ENCODE measurements around the gene CFAP61.

CFAP61 gene

GRCh38 chr20:20014659-20015058 is 37.7 kb upstream of the CFAP61 start:
- Histone ChIP-seq H3K4me1 (ENCODE audit: control insufficient read depth, insufficient read depth, low read depth, low read length) (peaks cover 17% of the 10 kb centered on the region), H3K4me3 (ENCODE audit: insufficient read depth in 1 of 2, low read depth in 1 of 2, low read length in 2 of 2) (no peak overlapping the region), H4K8ac (ENCODE audit: low read length) (no peak overlapping the region), H3K4ac (ENCODE audit: low read depth in 1 of 2, low read length in 2 of 2) (no peak overlapping the region), H2AK5ac (ENCODE audit: low read length, severe bottlenecking) (no peak overlapping the region), H2AFZ (ENCODE audit: low read depth, low read length) (no peak overlapping the region), H3K36me3 (ENCODE audit: control insufficient read depth in 1 of 2, insufficient read depth in 2 of 2, low read depth in 1 of 2, low read length in 2 of 2) (peaks cover 0 to 5% of the 10 kb centered on the region in 2 experiments), H2BK15ac (ENCODE audit: low read depth, poor library complexity, severe bottlenecking) (no peak overlapping the region), H2BK5ac (ENCODE audit: low read depth, low read length, poor library complexity, severe bottlenecking) (no peak overlapping the region), H3K27me3 (ENCODE audit: control insufficient read depth in 1 of 2, insufficient read depth in 1 of 2, low read length in 2 of 2) (no peaks in the 10 kb centered on the region), H3K18ac (ENCODE audit: low read depth in 1 of 2, low read length in 2 of 2) (no peak overlapping the region), H3K27ac (ENCODE audit: low read length, poor library complexity, severe bottlenecking) (no peak overlapping the region), H3K79me1 (replicated peaks; ENCODE audit: low read length, poor library complexity, severe bottlenecking) (no peaks in the 10 kb centered on the region), H3K23ac (ENCODE audit: low read length in 2 of 2) (no peak overlapping the region), H2BK120ac (ENCODE audit: low read depth, low read length) (no peak overlapping the region), H2BK12ac (ENCODE audit: low read length in 2 of 2) (no peak overlapping the region), H3K4me2 (ENCODE audit: low read length, poor library complexity, severe bottlenecking) (no peak overlapping the region), H3K14ac (ENCODE audit: low read length in 2 of 2) (no peak overlapping the region), H4K91ac (ENCODE audit: low read length) (no peak overlapping the region), H3K9me3 (ENCODE audit: control insufficient read depth, low read length) (no peaks in the 10 kb centered on the region), H3K9ac (ENCODE audit: low read length) (no peak overlapping the region)
- WGBS = 73% methylated on average over 2 of the region's 2 CpGs
- DNase-seq = no peak

GRCh38 chr20:20017001-20017843 is 35.1 kb upstream of the CFAP61 start, which contains the start of gene NAA20:
NAA20 (plus strand) TSS chr20:20017362; CDS start chr20:20017397, 35 bp downstream.
- Histone ChIP-seq H3K14ac (ENCODE audit: low read length in 2 of 2) (peak within 1 kb of the TSS in 1 of 2 experiments; percentile 90), H4K91ac (ENCODE audit: low read length) (peak within 1 kb of the TSS; percentile 87), H3K27ac (ENCODE audit: low read length, poor library complexity, severe bottlenecking) (peak within 1 kb of the TSS; percentile 49), H3K9ac (ENCODE audit: low read length) (peak within 1 kb of the TSS; percentile 90), H2BK12ac (ENCODE audit: low read length in 2 of 2) (peak within 1 kb of the TSS in 1 of 2 experiments; percentile 56), H3K4me3 (ENCODE audit: insufficient read depth in 1 of 2, low read depth in 1 of 2, low read length in 2 of 2) (peak within 1 kb of the TSS; percentile 93 to 94), H3K9me3 (ENCODE audit: control insufficient read depth, low read length) (no peaks in the 10 kb centered on the region), H2BK120ac (ENCODE audit: low read depth, low read length) (peak within 1 kb of the TSS; percentile 92), H2BK5ac (ENCODE audit: low read depth, low read length, poor library complexity, severe bottlenecking) (peak within 1 kb of the TSS; percentile 33), H3K36me3 (ENCODE audit: control insufficient read depth in 1 of 2, insufficient read depth in 2 of 2, low read depth in 1 of 2, low read length in 2 of 2) (peaks cover 4 to 9% of the 10 kb centered on the region in 2 experiments), H3K4ac (ENCODE audit: low read depth in 1 of 2, low read length in 2 of 2) (peak within 1 kb of the TSS; percentile 80 to 84), H3K79me1 (replicated peaks; ENCODE audit: low read length, poor library complexity, severe bottlenecking) (peaks cover 2% of the 10 kb centered on the region), H2BK15ac (ENCODE audit: low read depth, poor library complexity, severe bottlenecking) (peak within 1 kb of the TSS; percentile 88), H2AK5ac (ENCODE audit: low read length, severe bottlenecking) (no peak within 1 kb of the TSS), H2AFZ (ENCODE audit: low read depth, low read length) (peak within 1 kb of the TSS; percentile 78), H4K8ac (ENCODE audit: low read length) (peak within 1 kb of the TSS; percentile 95), H3K27me3 (ENCODE audit: control insufficient read depth in 1 of 2, insufficient read depth in 1 of 2, low read length in 2 of 2) (no peaks in the 10 kb centered on the region), H3K23ac (ENCODE audit: low read length in 2 of 2) (peak within 1 kb of the TSS in 1 of 2 experiments; percentile 85), H3K4me2 (ENCODE audit: low read length, poor library complexity, severe bottlenecking) (peak within 1 kb of the TSS; percentile 98), H3K4me1 (ENCODE audit: control insufficient read depth, insufficient read depth, low read depth, low read length) (peaks cover 11% of the 10 kb centered on the region), H3K18ac (ENCODE audit: low read depth in 1 of 2, low read length in 2 of 2) (peak within 1 kb of the TSS; percentile 73 to 82)
- peak; percentile 93 for DNase-seq
- under 1% methylated on average over 77 of the region's 81 CpGs for WGBS

DNA sequence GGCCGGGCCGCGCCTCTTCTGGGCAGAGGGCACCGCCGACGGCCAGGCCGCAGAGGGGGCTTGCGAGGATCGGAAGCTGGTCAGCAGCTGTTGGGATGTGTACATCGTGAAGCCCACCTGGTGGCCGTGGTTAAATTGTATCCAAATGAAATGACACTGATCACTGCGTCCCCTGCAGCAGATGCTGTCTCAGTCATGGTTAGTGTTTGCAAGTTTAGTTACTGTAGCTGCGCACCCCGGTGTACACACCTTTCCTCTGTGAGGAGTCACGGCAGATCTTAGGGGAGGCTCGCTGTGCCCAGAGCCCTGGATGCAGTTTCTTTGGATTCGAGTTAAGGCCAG is 34.5 kb upstream of the CFAP61 start:
- 5% methylated on average over 15 of the region's 17 CpGs for WGBS
- no peaks in the 10 kb centered on the region for H3K27me3 ChIP-seq (ENCODE audit: control insufficient read depth in 1 of 2, insufficient read depth in 1 of 2, low read length in 2 of 2)
- peak overlapping the region; percentile 45 to 82 for H3K18ac ChIP-seq (ENCODE audit: low read depth in 1 of 2, low read length in 2 of 2)
- H3K79me1 ChIP-seq (replicated peaks; ENCODE audit: low read length, poor library complexity, severe bottlenecking) = peaks cover 2% of the 10 kb centered on the region
- H3K14ac ChIP-seq (ENCODE audit: low read length in 2 of 2) = peak overlapping the region in 1 of 2 experiments; percentile 37
- peak overlapping the region; percentile 90 for H3K4me2 ChIP-seq (ENCODE audit: low read length, poor library complexity, severe bottlenecking)
- peak overlapping the region; percentile 87 for H4K91ac ChIP-seq (ENCODE audit: low read length)
- H3K9me3 ChIP-seq (ENCODE audit: control insufficient read depth, low read length) = no peaks in the 10 kb centered on the region
- peaks cover 7 to 12% of the 10 kb centered on the region in 2 experiments for H3K36me3 ChIP-seq (ENCODE audit: control insufficient read depth in 1 of 2, insufficient read depth in 2 of 2, low read depth in 1 of 2, low read length in 2 of 2)
- peak overlapping the region; percentile 95 for H4K8ac ChIP-seq (ENCODE audit: low read length)
- peaks cover 11% of the 10 kb centered on the region for H3K4me1 ChIP-seq (ENCODE audit: control insufficient read depth, insufficient read depth, low read depth, low read length)
- H2BK120ac ChIP-seq (ENCODE audit: low read depth, low read length) = no peak overlapping the region
- no peak overlapping the region for H2AK5ac ChIP-seq (ENCODE audit: low read length, severe bottlenecking)
- H2BK15ac ChIP-seq (ENCODE audit: low read depth, poor library complexity, severe bottlenecking) = no peak overlapping the region
- no peak overlapping the region for H2BK5ac ChIP-seq (ENCODE audit: low read depth, low read length, poor library complexity, severe bottlenecking)
- peak overlapping the region; percentile 80 to 84 for H3K4ac ChIP-seq (ENCODE audit: low read depth in 1 of 2, low read length in 2 of 2)
- peak overlapping the region in 1 of 2 experiments; percentile 56 for H2BK12ac ChIP-seq (ENCODE audit: low read length in 2 of 2)
- no peak for DNase-seq
- no peak overlapping the region for H3K23ac ChIP-seq (ENCODE audit: low read length in 2 of 2)
- no peak overlapping the region for H3K27ac ChIP-seq (ENCODE audit: low read length, poor library complexity, severe bottlenecking)
- peak overlapping the region; percentile 93 to 94 for H3K4me3 ChIP-seq (ENCODE audit: insufficient read depth in 1 of 2, low read depth in 1 of 2, low read length in 2 of 2)
- H3K9ac ChIP-seq (ENCODE audit: low read length) = peak overlapping the region; percentile 90
- H2AFZ ChIP-seq (ENCODE audit: low read depth, low read length) = peak overlapping the region; percentile 60

- no peak overlapping the region for H3K14ac ChIP-seq (ENCODE audit: low read length in 2 of 2)
- DNase-seq = no peak
- H2BK120ac ChIP-seq (ENCODE audit: low read depth, low read length) = no peak overlapping the region
- H2BK15ac ChIP-seq (ENCODE audit: low read depth, poor library complexity, severe bottlenecking) = no peak overlapping the region
- no peak overlapping the region for H2BK12ac ChIP-seq (ENCODE audit: low read length in 2 of 2)
- peaks cover 10 to 16% of the 10 kb centered on the region in 2 experiments for H3K36me3 ChIP-seq (ENCODE audit: control insufficient read depth in 1 of 2, insufficient read depth in 2 of 2, low read depth in 1 of 2, low read length in 2 of 2)
- H3K4me1 ChIP-seq (ENCODE audit: control insufficient read depth, insufficient read depth, low read depth, low read length) = peaks cover 11% of the 10 kb centered on the region
- H3K9me3 ChIP-seq (ENCODE audit: control insufficient read depth, low read length) = no peaks in the 10 kb centered on the region
- H3K18ac ChIP-seq (ENCODE audit: low read depth in 1 of 2, low read length in 2 of 2) = no peak overlapping the region
- peak overlapping the region; percentile 90 for H3K4me2 ChIP-seq (ENCODE audit: low read length, poor library complexity, severe bottlenecking)
- no peak overlapping the region for H2AK5ac ChIP-seq (ENCODE audit: low read length, severe bottlenecking)
- H3K4me3 ChIP-seq (ENCODE audit: insufficient read depth in 1 of 2, low read depth in 1 of 2, low read length in 2 of 2) = peak overlapping the region in 1 of 2 experiments; percentile 94
- no peaks in the 10 kb centered on the region for H3K27me3 ChIP-seq (ENCODE audit: control insufficient read depth in 1 of 2, insufficient read depth in 1 of 2, low read length in 2 of 2)
- no peak overlapping the region for H3K23ac ChIP-seq (ENCODE audit: low read length in 2 of 2)
- no peak overlapping the region for H3K4ac ChIP-seq (ENCODE audit: low read depth in 1 of 2, low read length in 2 of 2)
- no peak overlapping the region for H3K27ac ChIP-seq (ENCODE audit: low read length, poor library complexity, severe bottlenecking)
- WGBS = 89% methylated on average over 8 of the region's 8 CpGs
- no peak overlapping the region for H2BK5ac ChIP-seq (ENCODE audit: low read depth, low read length, poor library complexity, severe bottlenecking)
- no peak overlapping the region for H4K91ac ChIP-seq (ENCODE audit: low read length)
- H2AFZ ChIP-seq (ENCODE audit: low read depth, low read length) = no peak overlapping the region
- peak overlapping the region; percentile 90 for H3K9ac ChIP-seq (ENCODE audit: low read length)
- no peak overlapping the region for H4K8ac ChIP-seq (ENCODE audit: low read length)
- H3K79me1 ChIP-seq (replicated peaks; ENCODE audit: low read length, poor library complexity, severe bottlenecking) = peaks cover 2% of the 10 kb centered on the region
These were observed 34.0 kb upstream of the CFAP61 start for GRCh38 chr20:20018366-20018765.
